GM18868 (cell line): ENCODE measurements around the gene DNAJC30.

ENCODE experiments used
- ATAC-seq: cut with Tn5 transposase; IDR thresholded peaks from one replicate; pipeline ENCODE4 v1.9.1; 2021; ENCODE audit warnings: mild to moderate bottlenecking, moderate library complexity; ENCODE audit not compliant: unreplicated experiment

DNAJC30 gene

GRCh38 chr7:73708961-73709549 is 25.8 kb upstream of the DNAJC30 start:
- no peak for ATAC-seq

DNA sequence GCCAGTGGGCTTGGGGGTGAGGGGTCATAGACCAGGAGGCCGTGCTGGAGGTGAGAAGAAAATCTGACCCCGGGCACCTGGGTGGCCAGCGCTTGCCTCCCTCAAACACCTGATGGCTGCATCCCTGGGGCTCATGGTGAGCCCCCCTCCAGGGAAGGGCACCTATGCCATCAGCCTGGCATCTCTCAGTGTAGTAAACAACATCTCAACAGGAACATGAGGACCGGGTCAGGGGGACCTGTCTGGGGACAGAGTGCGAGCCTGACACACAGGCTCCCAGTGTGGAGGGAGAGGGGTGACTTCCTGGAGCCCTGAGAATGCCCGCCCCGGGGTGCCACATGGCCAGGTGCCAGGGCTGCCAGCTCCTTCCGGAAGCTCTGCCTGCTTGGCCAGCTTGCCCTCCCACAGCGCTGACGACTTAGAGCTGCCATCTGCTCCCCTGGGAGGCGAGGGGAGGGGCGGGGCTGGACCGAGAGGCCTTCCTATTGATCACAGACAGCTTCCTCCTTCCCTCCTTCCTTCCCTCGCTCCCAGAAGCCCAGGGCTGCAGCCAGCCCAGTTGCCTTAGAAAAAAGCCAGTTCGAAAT is 23.9 kb upstream of the DNAJC30 start:
- no peak for ATAC-seq

GRCh38 chr7:73706126-73707044 is 23.1 kb upstream of the DNAJC30 start:
- no peak for ATAC-seq

GRCh38 chr7:73705551-73705920 is 22.3 kb upstream of the DNAJC30 start:
- no peak for ATAC-seq

DNA sequence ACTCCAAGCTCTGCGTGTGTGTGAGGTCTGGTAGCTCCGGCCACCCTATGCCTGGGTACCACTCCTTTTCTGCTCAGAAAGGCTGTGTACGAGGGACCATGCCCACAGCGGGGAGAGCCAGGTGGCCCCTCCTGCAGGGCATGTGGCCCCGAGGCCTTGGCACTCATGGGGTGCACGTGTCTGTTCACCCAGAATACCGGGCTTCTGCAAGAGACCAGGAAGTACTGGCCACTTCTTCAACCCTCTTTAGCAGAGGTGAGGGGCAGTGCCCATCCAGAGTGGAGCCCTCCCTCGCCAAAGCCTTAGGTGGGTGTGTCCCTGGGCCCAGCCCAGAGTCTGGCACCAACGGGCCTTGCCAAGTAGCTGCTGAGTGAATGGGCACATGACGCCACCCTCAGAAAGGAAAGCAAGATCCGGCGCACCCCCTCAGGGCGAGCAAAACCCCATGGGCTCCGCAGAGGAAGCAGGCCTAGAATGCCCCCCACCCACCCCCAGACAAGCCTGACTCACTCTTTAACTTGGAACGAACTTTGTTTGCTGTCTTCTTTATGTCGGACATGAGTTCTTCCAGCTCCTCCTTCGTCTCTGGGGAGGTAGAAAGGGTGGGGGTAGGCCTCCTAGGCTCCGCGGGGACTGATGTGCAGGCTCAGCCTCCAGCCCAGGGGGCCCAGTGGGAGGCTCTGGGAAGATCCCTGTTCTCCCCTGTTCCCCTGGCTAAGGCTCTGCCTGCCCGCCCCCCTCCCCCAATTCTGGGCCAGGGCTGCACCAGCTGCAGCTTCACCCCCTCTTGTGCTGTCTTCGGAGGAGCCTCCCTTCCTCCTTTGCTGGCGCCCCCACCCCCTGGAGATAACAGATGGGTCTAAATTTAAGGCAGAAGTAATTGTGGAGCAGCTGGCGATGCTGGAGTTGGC is 21.6 kb upstream of the DNAJC30 start:
- no peak for ATAC-seq

- no peak for ATAC-seq
These were observed 20.7 kb upstream of the DNAJC30 start for GRCh38 chr7:73703757-73704639.

DNA sequence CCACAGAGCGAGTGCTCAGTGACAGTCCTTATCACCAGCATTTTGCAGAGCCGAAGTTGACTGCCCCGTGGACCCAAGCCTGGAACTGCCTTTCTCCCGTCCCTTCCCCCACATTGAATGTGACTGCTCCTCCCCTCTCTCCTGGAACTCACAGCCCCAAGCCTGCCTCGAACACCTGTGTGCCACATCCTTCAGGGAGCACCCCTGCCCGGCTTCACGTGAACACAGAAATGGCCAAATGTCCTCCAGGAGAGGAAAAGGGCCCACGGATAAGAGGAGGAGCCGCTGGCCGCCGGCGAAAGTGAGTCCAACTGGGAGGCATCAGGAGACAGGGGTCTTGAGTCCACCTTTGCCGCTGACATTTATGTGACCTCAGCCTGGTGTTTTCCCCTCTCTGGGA is 20.0 kb upstream of the DNAJC30 start:
- no peak for ATAC-seq

DNA sequence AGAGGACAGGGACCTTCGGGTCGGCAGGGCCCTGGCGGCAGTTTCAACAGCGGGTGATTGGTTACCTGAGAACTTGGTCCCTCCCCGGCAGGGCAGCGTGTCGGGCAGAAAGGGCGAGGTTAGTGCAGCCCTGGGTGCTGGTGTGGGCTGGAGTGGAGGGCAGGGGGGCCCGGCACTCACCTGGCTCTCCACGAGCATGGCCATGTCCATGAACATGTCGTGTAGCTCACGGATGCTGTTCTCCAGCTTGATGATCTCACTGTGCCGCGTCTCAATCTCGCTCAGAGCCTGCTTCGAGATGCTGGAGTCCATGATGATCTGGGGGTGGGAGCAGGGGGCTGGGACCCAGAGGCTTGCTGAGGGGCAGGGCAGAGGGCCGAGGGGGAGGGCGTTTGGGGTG is 19.4 kb upstream of the DNAJC30 start:
- ATAC-seq, result no peak

- no peak for ATAC-seq
These were observed 19.0 kb upstream of the DNAJC30 start for GRCh38 chr7:73702226-73702625.

DNA sequence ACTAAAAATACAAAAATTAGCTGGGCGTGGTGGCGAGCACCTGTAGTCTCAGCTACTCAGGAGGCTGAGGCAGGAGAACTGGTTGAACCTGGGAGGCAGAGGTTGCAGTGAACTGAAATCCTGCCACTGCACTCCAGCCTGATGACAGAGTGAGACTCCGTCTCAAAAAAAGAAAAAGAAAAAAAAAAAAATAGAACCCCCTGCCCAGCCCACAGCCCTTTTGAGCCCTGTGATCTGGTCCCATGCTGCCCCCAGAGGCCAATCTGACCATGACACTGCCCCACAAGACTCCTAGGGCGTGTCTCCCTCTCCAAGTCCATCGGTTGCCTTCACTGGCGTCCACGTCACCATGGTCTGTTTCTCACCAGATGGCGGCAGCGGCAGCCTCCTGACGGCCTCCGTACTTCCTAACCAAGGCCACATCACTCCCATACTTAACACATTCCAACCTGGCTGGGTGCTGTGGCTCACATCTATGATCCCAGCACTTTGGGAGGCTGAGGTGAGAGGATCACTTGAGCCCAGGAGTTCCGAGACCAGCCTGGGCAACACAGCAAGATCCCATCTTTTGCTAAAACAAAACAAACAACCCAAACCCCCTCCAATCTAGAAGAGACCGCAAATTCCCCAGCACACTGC is 18.2 kb upstream of the DNAJC30 start:
- ATAC-seq, result no peak

GRCh38 chr7:73700581-73701134 is 17.4 kb upstream of the DNAJC30 start:
- no peak for ATAC-seq

DNA sequence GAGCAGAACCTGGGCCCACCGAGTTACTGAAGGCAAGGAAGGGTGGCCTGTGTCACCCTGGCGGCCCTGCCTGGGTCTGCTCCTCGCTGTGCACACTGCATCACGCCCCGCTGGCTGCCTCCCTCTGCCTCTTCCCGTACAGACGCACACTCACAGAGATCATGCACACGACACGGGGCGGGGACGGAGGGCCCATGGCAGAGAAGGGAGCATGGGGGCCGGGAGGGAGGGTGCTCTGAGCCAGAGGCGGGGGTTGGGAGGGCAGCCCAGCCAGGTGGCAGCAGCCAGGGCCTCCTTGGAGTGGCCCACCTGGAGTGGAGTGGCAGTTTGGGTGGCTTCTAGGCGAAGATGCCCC is 16.8 kb upstream of the DNAJC30 start:
- ATAC-seq, result no peak

- no peak for ATAC-seq
These were observed 16.3 kb upstream of the DNAJC30 start for GRCh38 chr7:73699370-73700068.

GRCh38 chr7:73698410-73698809 is 15.2 kb upstream of the DNAJC30 start:
- ATAC-seq, result no peak

GRCh38 chr7:73696372-73696771 is 13.1 kb upstream of the DNAJC30 start:
- ATAC-seq, result no peak

GRCh38 chr7:73690646-73691045 is 7.4 kb upstream of the DNAJC30 start:
- no peak for ATAC-seq

- no peak for ATAC-seq
These were observed 5.0 kb upstream of the DNAJC30 start for GRCh38 chr7:73688288-73688687.

DNA sequence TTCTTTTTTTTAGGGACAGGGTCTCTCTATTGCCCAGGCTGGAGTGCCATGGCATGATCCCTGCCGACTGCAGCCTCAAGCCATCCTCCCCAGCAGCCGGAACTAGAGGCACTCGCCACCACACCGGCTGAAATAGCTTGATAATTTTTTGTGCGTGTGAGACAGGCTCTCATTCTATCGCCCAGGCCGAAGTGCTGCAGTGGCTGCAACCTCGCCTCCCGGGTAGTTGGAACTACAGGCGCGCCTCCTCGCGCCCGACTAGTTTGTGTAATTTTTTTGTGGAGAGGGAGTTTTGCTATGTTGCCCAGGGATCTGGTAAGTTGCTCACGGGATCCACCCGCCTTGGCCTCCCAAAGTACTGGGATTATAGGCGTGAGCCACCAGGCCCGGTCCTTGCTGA is 2.1 kb upstream of the DNAJC30 start:
- no peak for ATAC-seq
